SK-N-SH (cell line): ENCODE data around the gene CCDC18. TPM values are rescaled to one million over a fixed set of nuclear protein-coding genes. Genes with fewer than 3 reads are reported as not detected.

Experiments used
- CTCF ChIA-PET: fragments of 300-600, 350-600 bp; formaldehyde crosslinking; extraction: SDS; loops from one replicate; lab custom pipeline; 2021; lab: Yijun Ruan, JAX
- POLR2A ChIA-PET: fragments of 350-600 bp; sonication (Branson Sonifier 250); formaldehyde crosslinking; extraction: SDS; loops from one replicate; lab custom pipeline; 2020; ENCODE audit warnings: antibody characterized with exemption, inconsistent platforms; lab: Yijun Ruan, JAX
- DNase-seq: peaks from one replicate; pipeline ENCODE4 v3.0.0; 2012
- H2AFZ ChIP-seq: fragments of 200-600 bp; sonication (generic); 2 replicates; pipeline ENCODE4 v1.8.1; 2016; ENCODE audit warnings: antibody characterized with exemption, mild to moderate bottlenecking, low read depth
- H3F3A ChIP-seq: fragments of 200-600 bp; sonication (generic); replicated peaks from 2 replicates; pipeline ENCODE3; 2016; ENCODE audit warnings: antibody characterized with exemption, mild to moderate bottlenecking; ENCODE audit not compliant: insufficient read depth
- H3K27ac ChIP-seq, 2 experiments: fragments of 200-500 bp in 1 of 2; fragments of 200-600 bp in 1 of 2; sonication (Bioruptor generic) in 1 of 2; sonication (generic), shearing (Covaris generic) in 1 of 2; 2 replicates each; pipeline versions ENCODE4 v1.5.1 to v1.6.1; 2014 to 2016; ENCODE audit warnings: low read depth in 2 of 2, inconsistent platforms in 1 of 2, low read length in 1 of 2, mild to moderate bottlenecking in 1 of 2, mixed read lengths in 1 of 2
- H3K27me3 ChIP-seq: fragments of 200-600 bp; sonication (generic), shearing (Covaris generic); 2 replicates; pipeline ENCODE4 v1.6.1; 2016; ENCODE audit warnings: mixed run types; ENCODE audit not compliant: insufficient read depth
- H3K36me3 ChIP-seq, 2 experiments: fragments of 200-500 bp in 1 of 2; fragments of 200-600 bp in 1 of 2; sonication (Bioruptor generic) in 1 of 2; sonication (generic) in 1 of 2; replicated peaks in 1 of 2; 2 replicates each; pipeline versions ENCODE3 to v1.5.1; 2014 to 2016; ENCODE audit warnings: low read length in 1 of 2, mild to moderate bottlenecking in 1 of 2; ENCODE audit not compliant: insufficient read depth in 2 of 2, control insufficient read depth in 1 of 2
- H3K4me1 ChIP-seq, 2 experiments: fragments of 200-500 bp in 1 of 2; fragments of 200-600 bp in 1 of 2; sonication (Bioruptor generic) in 1 of 2; sonication (generic), shearing (Covaris generic) in 1 of 2; 2 replicates each; pipeline versions ENCODE4 v1.5.1 to v1.6.1; 2014 to 2016; ENCODE audit warnings: low read depth in 1 of 2, low read length in 1 of 2, mixed run types in 1 of 2; ENCODE audit not compliant: insufficient read depth in 2 of 2, control insufficient read depth in 1 of 2
- H3K4me2 ChIP-seq: fragments of 200-600 bp; sonication (generic), shearing (Covaris generic); 2 replicates; pipeline ENCODE4 v1.6.1; 2017; ENCODE audit warnings: mixed run types
- H3K4me3 ChIP-seq, 2 experiments: fragments of 200-500 bp in 1 of 2; fragments of 200-600 bp in 1 of 2; sonication (Bioruptor generic) in 1 of 2; sonication (generic), shearing (Covaris generic) in 1 of 2; 2 replicates each; pipeline versions ENCODE4 v1.5.1 to v1.8.1; 2014 to 2016; ENCODE audit warnings: low read depth in 2 of 2, inconsistent platforms in 1 of 2, low read length in 1 of 2, mild to moderate bottlenecking in 1 of 2, mixed read lengths in 1 of 2, moderate library complexity in 1 of 2
- H3K79me2 ChIP-seq: fragments of 200-600 bp; sonication (generic); 2 replicates; pipeline ENCODE4 v1.8.1; 2017; ENCODE audit warnings: mild to moderate bottlenecking; ENCODE audit not compliant: insufficient read depth
- H3K9ac ChIP-seq: fragments of 200-600 bp; sonication (generic); 2 replicates; pipeline ENCODE4 v1.6.1; 2017; ENCODE audit warnings: mixed run types
- H3K9me2 ChIP-seq: fragments of 200-600 bp; sonication (generic); 2 replicates; pipeline ENCODE4 v1.6.1; 2017; ENCODE audit warnings: mixed run types
- H3K9me3 ChIP-seq: fragments of 200-600 bp; sonication (generic); 2 replicates; pipeline ENCODE4 v1.6.1; 2017; ENCODE audit warnings: mixed run types, mild to moderate bottlenecking, moderate library complexity
- H4K20me1 ChIP-seq: fragments of 200-600 bp; sonication (generic); 2 replicates; pipeline ENCODE4 v1.6.1; 2017; ENCODE audit warnings: mild to moderate bottlenecking, mixed run types; ENCODE audit not compliant: insufficient read depth
- CHD2 ChIP-seq: fragments of 150-350 bp; IDR thresholded peaks from 2 replicates; pipeline ENCODE4 v1.6.1; 2018; ENCODE audit warnings: low read length; ENCODE audit not compliant: partially characterized antibody
- EZH2phosphoT487 ChIP-seq: fragments of 200-600 bp; sonication (generic); IDR thresholded peaks from 2 replicates; pipeline ENCODE4 v1.6.1; 2017; ENCODE audit warnings: low read depth, mixed run types, mild to moderate bottlenecking, antibody characterized with exemption, moderate library complexity, borderline replicate concordance
- FOSL2 ChIP-seq: IDR thresholded peaks from 2 replicates; pipeline ENCODE4 v1.4.0; 2012; ENCODE audit warnings: low read depth, mild to moderate bottlenecking, moderate library complexity, borderline replicate concordance
- FOXJ3 ChIP-seq: sonication (generic); formaldehyde crosslinking; IDR thresholded peaks from 2 replicates; pipeline ENCODE4 v1.5.1; 2020; ENCODE audit warnings: mild to moderate bottlenecking, missing genetic modification reagents
- FOXM1 ChIP-seq: IDR thresholded peaks from 2 replicates; pipeline ENCODE4 v1.4.0; 2012; ENCODE audit warnings: low read depth, mild to moderate bottlenecking
- GATA2 ChIP-seq: sonication (generic); formaldehyde crosslinking; IDR thresholded peaks from 2 replicates; pipeline ENCODE4 v1.5.0; 2020; ENCODE audit warnings: mild to moderate bottlenecking, missing genetic modification reagents
- MEF2A ChIP-seq: IDR thresholded peaks from 2 replicates; pipeline ENCODE4 v1.4.0; 2012; ENCODE audit warnings: low read depth, borderline replicate concordance
- NFIC ChIP-seq: IDR thresholded peaks from 2 replicates; pipeline ENCODE4 v1.4.0; 2012; ENCODE audit warnings: borderline replicate concordance
- NRF1 ChIP-seq: IDR thresholded peaks from 2 replicates; pipeline ENCODE4 v1.6.1; 2012; ENCODE audit warnings: low read depth, mild to moderate bottlenecking, low read length
- RAD21 ChIP-seq: IDR thresholded peaks from 2 replicates; pipeline ENCODE4 v1.6.1; 2012; ENCODE audit warnings: mild to moderate bottlenecking, low read length
- RCOR1 ChIP-seq: fragments of 150-350 bp; IDR thresholded peaks from 2 replicates; pipeline ENCODE4 v1.6.1; 2017; ENCODE audit warnings: antibody characterized with exemption, low read length
- REST ChIP-seq: IDR thresholded peaks from 2 replicates; pipeline ENCODE4 v1.6.1; 2012; ENCODE audit warnings: mild to moderate bottlenecking, low read depth, low read length, moderate library complexity
- RFX5 ChIP-seq: IDR thresholded peaks from 2 replicates; pipeline ENCODE4 v1.6.1; 2012; ENCODE audit warnings: mild to moderate bottlenecking, improper control_type of control experiment, low read length
- RXRA ChIP-seq: IDR thresholded peaks from 2 replicates; pipeline ENCODE4 v1.4.0; 2012; ENCODE audit warnings: low read depth, mild to moderate bottlenecking, borderline replicate concordance
- SIN3A ChIP-seq: IDR thresholded peaks from 2 replicates; pipeline ENCODE4 v1.6.1; 2012; ENCODE audit warnings: low read depth, mild to moderate bottlenecking, low read length, moderate library complexity, borderline replicate concordance
- TAF1 ChIP-seq: IDR thresholded peaks from 2 replicates; pipeline ENCODE4 v1.6.1; 2012; ENCODE audit warnings: low read depth, mild to moderate bottlenecking, low read length, moderate library complexity, borderline replicate concordance
- TCF12 ChIP-seq: IDR thresholded peaks from 2 replicates; pipeline ENCODE4 v1.4.0; 2012
- TEAD4 ChIP-seq: IDR thresholded peaks from 2 replicates; pipeline ENCODE4 v1.4.0; 2012; ENCODE audit warnings: mild to moderate bottlenecking, borderline replicate concordance; ENCODE audit not compliant: insufficient read depth
- YY1 ChIP-seq: IDR thresholded peaks from 2 replicates; pipeline ENCODE4 v1.4.0; 2012; ENCODE audit warnings: low read depth, mild to moderate bottlenecking
- WGBS: methylation state at CpG from one replicate; pipeline ENCODE4 v1.1.6; 2017; ENCODE audit warnings: low lambda C conversion rate; 5-methylcytosine and 5-hydroxymethylcytosine counted together
- polyA plus RNA-seq, 3 experiments: library from polyadenylated mRNA; depleted of rRNA; stranded (reverse); fragments of >200 nt; gene quantifications; 2 replicates each; pipeline ENCODE4 v1.2.3, GENCODE V29; 2012
- TF ChIP-seq, protein P1 (sequence below): fragments of 150-350 bp; IDR thresholded peaks from 2 replicates; pipeline ENCODE4 v1.6.1; 2017; ENCODE audit warnings: antibody characterized with exemption, low read length, low read depth, borderline replicate concordance

CCDC18 gene
- polyA plus RNA-seq, 1 of the 3 experiments (the other 2 are of a cell fraction), result 4.0 TPM

GRCh38 chr1:93283496-93283895 lies 103.0 kb downstream of the CCDC18 start:
- WGBS, result 91% methylated on average over 1 of the region's 1 CpG
- H3K4me1 ChIP-seq, result no peaks in the 10 kb centered on the region
- H3K4me3 ChIP-seq, result no peak overlapping the region
- no peak overlapping the region for H3K4me2 ChIP-seq
- H4K20me1 ChIP-seq, result no peaks in the 10 kb centered on the region
- no peaks in the 10 kb centered on the region for H3K9me2 ChIP-seq
- H3K27me3 ChIP-seq, result no peaks in the 10 kb centered on the region
- no peaks in the 10 kb centered on the region for H3K79me2 ChIP-seq
- H3K36me3 ChIP-seq, result peaks cover 0 to 9% of the 10 kb centered on the region in 2 experiments
- TF ChIP-seq RFX5 (no peak), SIN3A (no peak), TAF1 (no peak), CHD2 (no peak), FOXM1 (no peak), FOSL2 (no peak)
- TF ChIP-seq, protein P1, sequence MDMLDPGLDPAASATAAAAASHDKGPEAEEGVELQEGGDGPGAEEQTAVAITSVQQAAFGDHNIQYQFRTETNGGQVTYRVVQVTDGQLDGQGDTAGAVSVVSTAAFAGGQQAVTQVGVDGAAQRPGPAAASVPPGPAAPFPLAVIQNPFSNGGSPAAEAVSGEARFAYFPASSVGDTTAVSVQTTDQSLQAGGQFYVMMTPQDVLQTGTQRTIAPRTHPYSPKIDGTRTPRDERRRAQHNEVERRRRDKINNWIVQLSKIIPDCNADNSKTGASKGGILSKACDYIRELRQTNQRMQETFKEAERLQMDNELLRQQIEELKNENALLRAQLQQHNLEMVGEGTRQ, result no peak
- no peak overlapping the region for H2AFZ ChIP-seq
- DNase-seq, result no peak
- H3F3A ChIP-seq, result no peaks in the 10 kb centered on the region
- no peak overlapping the region for H3K9ac ChIP-seq
- ChIA-PET POLR2A (no interaction called here), CTCF (interaction anchor here (1.3 to 2.5 kb wide), 2 partner anchors 11 to 21 kb away, joined by 4 to 14 read pairs; no protein-coding TSS in a partner anchor)
- no peaks in the 10 kb centered on the region for H3K9me3 ChIP-seq
- H3K27ac ChIP-seq, result no peak overlapping the region

DNA sequence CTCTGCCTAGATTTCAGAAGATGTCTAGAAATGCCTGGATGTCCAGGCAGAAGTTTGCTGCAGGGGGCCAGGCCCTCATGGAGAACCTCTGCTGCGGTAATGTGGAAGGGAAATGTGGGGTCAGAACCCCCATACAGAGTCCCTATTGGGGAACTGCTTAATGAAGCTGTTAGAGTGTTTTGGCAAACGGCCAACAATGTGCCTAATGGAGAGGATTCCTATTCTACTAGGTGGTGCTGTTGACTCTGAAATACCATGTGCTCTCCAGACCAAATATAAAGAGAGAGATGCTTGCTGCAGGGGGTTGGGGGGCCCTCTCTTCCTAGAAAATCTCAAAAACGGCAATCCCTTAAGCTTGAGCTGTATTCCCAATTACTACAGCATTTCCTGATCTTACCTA lies 108.0 kb downstream of the CCDC18 start:
- no peak overlapping the region for H2AFZ ChIP-seq
- no peaks in the 10 kb centered on the region for H3F3A ChIP-seq
- no peaks in the 10 kb centered on the region for H3K27me3 ChIP-seq
- no peak overlapping the region for H3K4me3 ChIP-seq
- no peaks in the 10 kb centered on the region for H3K9me2 ChIP-seq
- H4K20me1 ChIP-seq, result no peaks in the 10 kb centered on the region
- no peaks in the 10 kb centered on the region for H3K79me2 ChIP-seq
- CTCF ChIA-PET, result interaction anchor here (1.2 to 2.1 kb wide), 2 partner anchors 13 to 16 kb away, joined by 3 to 11 read pairs; no protein-coding TSS in a partner anchor
- TF ChIP-seq RXRA (no peak), MEF2A (no peak), NFIC (no peak; the same call in 1 of the 2 replicates), YY1 (no peak), TEAD4 (no peak), CHD2 (no peak), RAD21 (no peak), SIN3A (no peak), REST (no peak), NRF1 (no peak), FOSL2 (no peak), RCOR1 (no peak), FOXJ3 (CRISPR knock-in tag) (no peak), EZH2phosphoT487 (no peak), TCF12 (no peak), GATA2 (CRISPR knock-in tag) (no peak)
- TF ChIP-seq, protein P1, result no peak
- TF ChIP-seq, all 33 proteins: peak for 0
- POLR2A ChIA-PET, result no interaction called here
- H3K36me3 ChIP-seq, result peaks cover 3 to 6% of the 10 kb centered on the region in 2 experiments
- H3K9me3 ChIP-seq, result no peaks in the 10 kb centered on the region; the same call in 1 of the 2 replicates
- WGBS, result 50% methylated on average over 3 of the region's 3 CpGs
- no peaks in the 10 kb centered on the region for H3K4me1 ChIP-seq
- DNase-seq, result no peak
- H3K27ac ChIP-seq, result no peak overlapping the region
- no peak overlapping the region for H3K4me2 ChIP-seq
- H3K9ac ChIP-seq, result no peak overlapping the region
